ENCODE data around the gene CIAPIN1. TPM values are rescaled to one million over a fixed set of nuclear protein-coding genes. Genes with fewer than 3 reads are reported as not detected.

Gene CIAPIN1
- total RNA-seq, 1 experiment from 2014 or later, result 82.8 TPM

DNA sequence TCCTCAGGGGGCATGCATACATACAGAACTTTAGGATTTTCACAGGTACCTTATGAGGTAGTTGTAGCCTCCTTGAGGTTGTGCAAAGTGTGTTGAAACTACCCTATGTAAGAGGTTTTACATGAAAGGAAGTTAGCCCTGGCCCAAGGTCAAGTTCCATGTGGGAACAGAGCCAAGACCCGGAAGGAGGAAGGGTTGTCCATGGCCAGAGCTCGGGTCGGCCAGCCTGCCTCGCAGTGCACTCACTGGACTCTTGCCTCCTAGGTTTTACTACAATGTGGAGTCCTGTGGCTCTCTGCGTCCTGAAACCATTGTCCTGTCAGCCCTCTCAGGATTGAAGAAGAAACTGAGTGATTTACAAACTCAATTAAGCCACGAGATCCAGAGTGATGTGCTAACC is 23.5 kb upstream of the CIAPIN1 start:
- H3K36me3 Mint-ChIP-seq (ENCODE audit: insufficient read depth in 1 of 3, low read depth in 3 of 3), result peaks cover 36 to 66% (median 57%) of the 10 kb centered on the region in 3 experiments
- Histone ChIP-seq H3K79me1 (ENCODE audit: insufficient read depth, low read depth, low read length, poor library complexity, severe bottlenecking) (no peaks in the 10 kb centered on the region), H2BK20ac (ENCODE audit: low read depth, low read length, poor library complexity, severe bottlenecking) (no peak overlapping the region), H3K4me1 (ENCODE audit: insufficient read depth, low read length) (peaks cover 14% of the 10 kb centered on the region; the same call in 1 of the 2 replicates), H3K9me3 (ENCODE audit: control insufficient read depth, low read depth, low read length) (no peaks in the 10 kb centered on the region), H3T11ph (ENCODE audit: low read length) (no peak overlapping the region), H3K4me2 (ENCODE audit: insufficient read depth, insufficient read length, low read length) (no peak overlapping the region), H3K18ac (ENCODE audit: insufficient read length, low read depth, low read length) (no peak overlapping the region), H4K8ac (replicated peaks; ENCODE audit: insufficient read length, low read depth, low read length) (no peak overlapping the region), H2BK12ac (ENCODE audit: insufficient read length, low read depth, low read length) (no peak overlapping the region), H3K4ac (ENCODE audit: low read depth, low read length) (no peak overlapping the region), H4K5ac (ENCODE audit: insufficient read length, low read depth, low read length) (no peak overlapping the region), H3K79me2 (ENCODE audit: insufficient read depth, low read length) (no peaks in the 10 kb centered on the region), H2AFZ (ENCODE audit: low read length) (no peak overlapping the region), H3K27ac (ENCODE audit: insufficient read length, low read depth, low read length) (no peak overlapping the region), H3K23ac (ENCODE audit: insufficient read length, low read depth, low read length) (no peak overlapping the region), H3K56ac (ENCODE audit: insufficient read length, low read depth, low read length) (no peak overlapping the region), H2BK120ac (ENCODE audit: low read depth, low read length, poor library complexity, severe bottlenecking) (no peak overlapping the region), H3K14ac (ENCODE audit: insufficient read depth, low read length) (no peak overlapping the region), H2BK15ac (ENCODE audit: low read depth, low read length) (no peak overlapping the region), H4K20me1 (ENCODE audit: control insufficient read depth, insufficient read depth, insufficient read length) (no peaks in the 10 kb centered on the region), H3K23me2 (ENCODE audit: insufficient read length, low read depth, low read length, poor library complexity, severe bottlenecking) (no peaks in the 10 kb centered on the region), H2AK5ac (ENCODE audit: insufficient read length, low read length) (no peak overlapping the region), H3K27me3 (ENCODE audit: insufficient read depth, low read length) (no peaks in the 10 kb centered on the region), H3K9ac (ENCODE audit: extremely low read depth, insufficient read length, low read length) (no peak overlapping the region), H2BK5ac (ENCODE audit: insufficient read length, low read length) (no peak overlapping the region), H4K91ac (ENCODE audit: insufficient read length, low read depth, low read length) (no peak overlapping the region)
- H3K9me3 Mint-ChIP-seq, result no peaks in the 10 kb centered on the region
- peak; percentile 19 for DNase-seq
- H3K27me3 Mint-ChIP-seq (ENCODE audit: low read depth), result no peaks in the 10 kb centered on the region
- H3K27ac Mint-ChIP-seq, result no peak overlapping the region
- TF ChIP-seq, protein P1, sequence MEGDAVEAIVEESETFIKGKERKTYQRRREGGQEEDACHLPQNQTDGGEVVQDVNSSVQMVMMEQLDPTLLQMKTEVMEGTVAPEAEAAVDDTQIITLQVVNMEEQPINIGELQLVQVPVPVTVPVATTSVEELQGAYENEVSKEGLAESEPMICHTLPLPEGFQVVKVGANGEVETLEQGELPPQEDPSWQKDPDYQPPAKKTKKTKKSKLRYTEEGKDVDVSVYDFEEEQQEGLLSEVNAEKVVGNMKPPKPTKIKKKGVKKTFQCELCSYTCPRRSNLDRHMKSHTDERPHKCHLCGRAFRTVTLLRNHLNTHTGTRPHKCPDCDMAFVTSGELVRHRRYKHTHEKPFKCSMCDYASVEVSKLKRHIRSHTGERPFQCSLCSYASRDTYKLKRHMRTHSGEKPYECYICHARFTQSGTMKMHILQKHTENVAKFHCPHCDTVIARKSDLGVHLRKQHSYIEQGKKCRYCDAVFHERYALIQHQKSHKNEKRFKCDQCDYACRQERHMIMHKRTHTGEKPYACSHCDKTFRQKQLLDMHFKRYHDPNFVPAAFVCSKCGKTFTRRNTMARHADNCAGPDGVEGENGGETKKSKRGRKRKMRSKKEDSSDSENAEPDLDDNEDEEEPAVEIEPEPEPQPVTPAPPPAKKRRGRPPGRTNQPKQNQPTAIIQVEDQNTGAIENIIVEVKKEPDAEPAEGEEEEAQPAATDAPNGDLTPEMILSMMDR (conservative IDR thresholded peaks at IDR 0.05), result no peak
- peaks cover 22 to 28% of the 10 kb centered on the region in 2 experiments for H3K4me1 Mint-ChIP-seq
- H3K4me3 Mint-ChIP-seq, result no peak overlapping the region
- WGBS (ENCODE audit: extremely low coverage, insufficient read length, low lambda C conversion rate), result no CpG with 5 or more reads among the region's 6 CpGs

Data from H9 (cell line).